MM.1S (cell line): ENCODE measurements around the gene BRINP3.

ENCODE experiments used
- EZH2 ChIP-seq: fragments of 300-600 bp; sonication (generic); optimal IDR thresholded peaks from 2 replicates; pipeline ENCODE3; 2017; ENCODE audit warnings: low read depth, mild to moderate bottlenecking, antibody characterized with exemption, low read length, mixed read lengths
- EZH2phosphoT487 ChIP-seq: fragments of 300-600 bp; sonication (generic); IDR thresholded peaks from 2 replicates; pipeline ENCODE4 v1.6.1; 2018; ENCODE audit warnings: antibody characterized with exemption, low read length
- TF ChIP-seq, protein P1 (sequence below): fragments of 300-600 bp; sonication (generic); IDR thresholded peaks from 2 replicates; pipeline ENCODE4 v1.5.1; 2016; ENCODE audit warnings: antibody characterized with exemption, low read length, mixed read lengths

DNA sequence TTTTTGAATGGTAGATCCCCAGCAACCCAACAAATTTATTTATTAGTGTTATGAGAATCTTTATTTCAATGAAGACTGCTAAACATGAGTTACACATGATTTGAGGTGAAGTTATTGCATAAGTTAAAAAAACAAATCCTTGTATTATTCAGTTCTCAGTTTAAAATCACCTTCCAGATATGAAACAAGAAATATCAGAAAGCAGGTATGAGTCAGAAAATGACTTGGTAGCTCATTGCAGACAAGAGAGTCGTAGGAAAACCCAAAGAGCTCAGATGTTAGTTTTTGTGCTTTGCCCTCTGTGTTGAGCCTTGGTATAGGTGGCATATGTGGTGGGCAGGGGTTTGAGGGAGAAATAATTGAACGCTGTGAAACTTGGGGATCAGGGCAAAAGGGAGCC is 339.4 kb downstream of the BRINP3 start:
- TF ChIP-seq EZH2: no peak
- TF ChIP-seq, protein P1, sequence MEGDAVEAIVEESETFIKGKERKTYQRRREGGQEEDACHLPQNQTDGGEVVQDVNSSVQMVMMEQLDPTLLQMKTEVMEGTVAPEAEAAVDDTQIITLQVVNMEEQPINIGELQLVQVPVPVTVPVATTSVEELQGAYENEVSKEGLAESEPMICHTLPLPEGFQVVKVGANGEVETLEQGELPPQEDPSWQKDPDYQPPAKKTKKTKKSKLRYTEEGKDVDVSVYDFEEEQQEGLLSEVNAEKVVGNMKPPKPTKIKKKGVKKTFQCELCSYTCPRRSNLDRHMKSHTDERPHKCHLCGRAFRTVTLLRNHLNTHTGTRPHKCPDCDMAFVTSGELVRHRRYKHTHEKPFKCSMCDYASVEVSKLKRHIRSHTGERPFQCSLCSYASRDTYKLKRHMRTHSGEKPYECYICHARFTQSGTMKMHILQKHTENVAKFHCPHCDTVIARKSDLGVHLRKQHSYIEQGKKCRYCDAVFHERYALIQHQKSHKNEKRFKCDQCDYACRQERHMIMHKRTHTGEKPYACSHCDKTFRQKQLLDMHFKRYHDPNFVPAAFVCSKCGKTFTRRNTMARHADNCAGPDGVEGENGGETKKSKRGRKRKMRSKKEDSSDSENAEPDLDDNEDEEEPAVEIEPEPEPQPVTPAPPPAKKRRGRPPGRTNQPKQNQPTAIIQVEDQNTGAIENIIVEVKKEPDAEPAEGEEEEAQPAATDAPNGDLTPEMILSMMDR: no peak
- no peak for TF ChIP-seq EZH2phosphoT487
